Psoas muscle (tissue), 8 donors: ENCODE results near the gene SOCS6. TPM values are rescaled to one million over a fixed set of nuclear protein-coding genes. Genes with fewer than 3 reads are reported as not detected.
A peak's percentile ranks its signal among the peaks of the same experiment; 100 is the strongest.

Experiments
- ATAC-seq, 4 donors: fragments of 200-7000 bp; cut with Tn5 transposase; one replicate each; pipeline ENCODE4 v1.9.1; 2020; ENCODE audit warnings: moderate library complexity in 3 of 4, mild to moderate bottlenecking in 2 of 4
- DNase-seq, 2 donors: peaks; one replicate each; pipeline ENCODE4 v3.0.0-alpha.2; 2020
- H3K27ac ChIP-seq: fragments of 200-600 bp; one replicate; pipeline ENCODE4 v1.8.0; 2022
- H3K27me3 ChIP-seq, 3 donors: fragments of 200-600 bp in 1 of 3; one replicate each; pipeline versions ENCODE4 v1.6.1 to v1.8.0; 2013 to 2022; ENCODE audit warnings: low read length in 2 of 3, mild to moderate bottlenecking in 2 of 3, moderate library complexity in 1 of 3; ENCODE audit not compliant: insufficient read depth in 3 of 3
- H3K36me3 ChIP-seq, 2 donors: fragments of 200-600 bp in 1 of 2; one replicate each; pipeline versions ENCODE4 v1.6.1 to v1.8.0; 2013 to 2022; ENCODE audit warnings: low read depth in 1 of 2, mild to moderate bottlenecking in 1 of 2, moderate library complexity in 1 of 2; ENCODE audit not compliant: insufficient read depth in 1 of 2
- H3K4me1 ChIP-seq: fragments of 200-600 bp; one replicate; pipeline ENCODE4 v1.8.0; 2022
- H3K4me3 ChIP-seq: fragments of 200-600 bp; one replicate; pipeline ENCODE4 v1.8.0; 2022; ENCODE audit warnings: mild to moderate bottlenecking
- H3K9me3 ChIP-seq: fragments of 200-600 bp; one replicate; pipeline ENCODE4 v1.8.0; 2022
- CTCF ChIP-seq: fragments of 200-600 bp; IDR thresholded peaks from one replicate; pipeline ENCODE4 v1.8.0; 2022; ENCODE audit warnings: antibody characterized with exemption
- WGBS, 3 donors: extraction: QIAGEN DNeasy Blood & Tissue Kit; methylation state at CpG; one replicate each; pipeline versions ENCODE4 v1.1.6 to v1.1.7; 2013; 5-methylcytosine and 5-hydroxymethylcytosine counted together
- intact Hi-C, 2 donors: fragments of 100-400 bp; cut with DNase I; formaldehyde crosslinking; loops; one replicate each; pipeline versions ENCODE4 v1.11.0 to v1.14.2; 2022
- polyA plus RNA-seq, 3 donors: library from polyadenylated mRNA; stranded (reverse); fragments of 200-250 nt; gene quantifications; one replicate each; pipeline ENCODE4 v1.2.3, GENCODE V29; 2013
- total RNA-seq, 4 donors: library from RNA; stranded (reverse); fragmentation: NEBNext Ultra II Directional in 2 of 4; extraction: Animal tissue kit (Norgen Biotek cat#: 25700) in 2 of 4; gene quantifications; one replicate each; pipeline versions ENCODE4 v1.2.1 to v1.2.4, GENCODE V29; 2021 to 2023
- donor health status: healthy with polysubstance abuse.
- donor health status: DM: no; HTN: no; CAD: no; lungs with moderate emphysema.
- donor health status: Bipolar disorder and iron deficiency.
- donor health status: healthy.
- donor health status: DM: yes; HTN: yes; CAD: no.
- donor health status: DM: no; HTN: no; CAD: no.
- donor health status: DM: no; HTN: no; CAD: no.
- donor health status: DM: yes; HTN: yes; CAD: no.

The SOCS6 gene
- total and polyA plus RNA-seq, 7 donors: 7.3 to 30.2 (median 19.1) TPM

GRCh38 chr18:70372450-70373041, 83.7 kb downstream of the SOCS6 start:
- H3K9me3 ChIP-seq: no peaks in the 10 kb centered on the region
- 84 to 91% (median 87%) methylated on average over 2 of the region's 2 CpGs for WGBS, 3 donors
- no peak for ATAC-seq
- H3K27ac ChIP-seq: no peak overlapping the region
- H3K4me3 ChIP-seq: no peak overlapping the region
- no peak for TF ChIP-seq CTCF
- H3K36me3 ChIP-seq: no peaks in the 10 kb centered on the region
- no peak for DNase-seq
- no peaks in the 10 kb centered on the region for H3K27me3 ChIP-seq
- H3K4me1 ChIP-seq: no peaks in the 10 kb centered on the region
- intact Hi-C loops: no loop called here

GRCh38 chr18:70373042-70373519, 84.2 kb downstream of the SOCS6 start:
- no peak overlapping the region for H3K27ac ChIP-seq
- intact Hi-C loops: no loop called here
- peak in 2 of 4 donors; percentile 19 to 85 for ATAC-seq

GRCh38 chr18:70374154-70374553, 85.3 kb downstream of the SOCS6 start:
- ATAC-seq (no peak), DNase-seq (no peak)
- intact Hi-C loops: no loop called here
- TF ChIP-seq CTCF: no peak
- H3K9me3 ChIP-seq: no peaks in the 10 kb centered on the region
- no peaks in the 10 kb centered on the region for H3K27me3 ChIP-seq
- H3K4me1 ChIP-seq: no peaks in the 10 kb centered on the region
- WGBS, 3 donors: 83 to 92% (median 85%) methylated on average over 2 of the region's 2 CpGs
- H3K36me3 ChIP-seq: no peaks in the 10 kb centered on the region
- no peak overlapping the region for H3K27ac ChIP-seq
- no peak overlapping the region for H3K4me3 ChIP-seq

More at GRCh38 chr18:70373042-70373519, 84.2 kb downstream of the SOCS6 start:
- Histone ChIP-seq H3K4me1 (no peaks in the 10 kb centered on the region), H3K4me3 (no peak overlapping the region), H3K36me3 (no peaks in the 10 kb centered on the region), H3K27me3 (no peaks in the 10 kb centered on the region), H3K9me3 (no peaks in the 10 kb centered on the region)
- WGBS, 3 donors: 14 to 29% (median 22%) methylated on average over 5 of the region's 5 CpGs
- no peak for DNase-seq
- TF ChIP-seq CTCF: no peak

GRCh38 chr18:70376137-70376913, 87.5 kb downstream of the SOCS6 start:
- H3K36me3 ChIP-seq: no peaks in the 10 kb centered on the region
- H3K27me3 ChIP-seq: no peaks in the 10 kb centered on the region
- DNase-seq (no peak), ATAC-seq (no peak)
- H3K4me3 ChIP-seq: no peak overlapping the region
- no peak overlapping the region for H3K27ac ChIP-seq
- 93 to 95% (median 94%) methylated on average over 15 of the region's 15 CpGs for WGBS, 3 donors
- H3K4me1 ChIP-seq: no peaks in the 10 kb centered on the region
- H3K9me3 ChIP-seq: no peaks in the 10 kb centered on the region
- no peak for TF ChIP-seq CTCF
- intact Hi-C loops: no loop called here
